Measurements from ENCODE around the gene TNNI3K.

DNA sequence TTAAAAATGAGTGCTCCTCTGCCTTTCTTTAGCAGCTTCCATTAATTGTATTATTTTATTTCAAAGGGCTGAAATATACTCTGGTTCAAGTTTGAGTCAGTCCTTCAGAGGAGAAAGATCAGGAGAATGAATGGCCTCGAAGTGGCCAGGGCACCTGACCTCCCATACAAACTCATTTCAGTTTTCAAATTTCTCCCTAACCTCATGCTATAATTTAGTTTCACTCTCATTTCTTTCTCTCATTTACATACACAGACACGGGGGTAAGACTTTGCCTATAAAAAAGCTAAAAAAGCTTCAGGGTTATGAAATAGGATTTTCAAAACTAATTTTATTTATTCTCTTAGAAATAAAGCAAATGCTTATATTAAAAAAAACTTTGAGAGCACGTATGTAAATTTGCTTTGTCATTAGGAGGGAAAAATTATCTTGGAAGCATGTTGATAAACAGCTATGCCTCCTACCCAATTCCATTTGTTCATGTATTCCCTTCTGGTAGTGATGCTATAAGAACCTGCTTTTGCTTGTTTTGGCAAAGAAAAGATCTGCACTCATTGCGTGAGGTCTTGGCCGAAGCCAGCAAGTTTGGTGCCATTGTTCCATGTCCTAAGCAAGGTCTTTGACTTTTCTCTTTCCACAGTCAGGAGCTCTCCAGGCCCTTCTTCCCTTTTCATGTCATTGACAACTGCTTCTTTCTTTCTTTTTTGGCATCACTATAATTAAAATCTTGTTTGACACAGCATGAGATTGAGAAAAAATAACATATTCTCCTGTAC is 357.6 kb downstream of the TNNI3K start:
- no peak for TF ChIP-seq ZNF274 (IDR thresholded peaks at IDR 0.05; ENCODE audit: insufficient read depth, insufficient read length)
- no peak for TF ChIP-seq CTCF (IDR thresholded peaks at IDR 0.05 in 2 of 3, conservative IDR thresholded peaks at IDR 0.05 in 1 of 3; ENCODE audit: control insufficient read depth in 2 of 3, extremely low read depth in 1 of 3, insufficient read depth in 1 of 3, low read depth in 3 of 3, low read length in 3 of 3)
- no peak for TF ChIP-seq SREBF2 (IDR thresholded peaks at IDR 0.05; ENCODE audit: low read length)
- TF ChIP-seq ZNF207 (IDR thresholded peaks at IDR 0.05; ENCODE audit: borderline replicate concordance): no peak
- TF ChIP-seq, protein P1, sequence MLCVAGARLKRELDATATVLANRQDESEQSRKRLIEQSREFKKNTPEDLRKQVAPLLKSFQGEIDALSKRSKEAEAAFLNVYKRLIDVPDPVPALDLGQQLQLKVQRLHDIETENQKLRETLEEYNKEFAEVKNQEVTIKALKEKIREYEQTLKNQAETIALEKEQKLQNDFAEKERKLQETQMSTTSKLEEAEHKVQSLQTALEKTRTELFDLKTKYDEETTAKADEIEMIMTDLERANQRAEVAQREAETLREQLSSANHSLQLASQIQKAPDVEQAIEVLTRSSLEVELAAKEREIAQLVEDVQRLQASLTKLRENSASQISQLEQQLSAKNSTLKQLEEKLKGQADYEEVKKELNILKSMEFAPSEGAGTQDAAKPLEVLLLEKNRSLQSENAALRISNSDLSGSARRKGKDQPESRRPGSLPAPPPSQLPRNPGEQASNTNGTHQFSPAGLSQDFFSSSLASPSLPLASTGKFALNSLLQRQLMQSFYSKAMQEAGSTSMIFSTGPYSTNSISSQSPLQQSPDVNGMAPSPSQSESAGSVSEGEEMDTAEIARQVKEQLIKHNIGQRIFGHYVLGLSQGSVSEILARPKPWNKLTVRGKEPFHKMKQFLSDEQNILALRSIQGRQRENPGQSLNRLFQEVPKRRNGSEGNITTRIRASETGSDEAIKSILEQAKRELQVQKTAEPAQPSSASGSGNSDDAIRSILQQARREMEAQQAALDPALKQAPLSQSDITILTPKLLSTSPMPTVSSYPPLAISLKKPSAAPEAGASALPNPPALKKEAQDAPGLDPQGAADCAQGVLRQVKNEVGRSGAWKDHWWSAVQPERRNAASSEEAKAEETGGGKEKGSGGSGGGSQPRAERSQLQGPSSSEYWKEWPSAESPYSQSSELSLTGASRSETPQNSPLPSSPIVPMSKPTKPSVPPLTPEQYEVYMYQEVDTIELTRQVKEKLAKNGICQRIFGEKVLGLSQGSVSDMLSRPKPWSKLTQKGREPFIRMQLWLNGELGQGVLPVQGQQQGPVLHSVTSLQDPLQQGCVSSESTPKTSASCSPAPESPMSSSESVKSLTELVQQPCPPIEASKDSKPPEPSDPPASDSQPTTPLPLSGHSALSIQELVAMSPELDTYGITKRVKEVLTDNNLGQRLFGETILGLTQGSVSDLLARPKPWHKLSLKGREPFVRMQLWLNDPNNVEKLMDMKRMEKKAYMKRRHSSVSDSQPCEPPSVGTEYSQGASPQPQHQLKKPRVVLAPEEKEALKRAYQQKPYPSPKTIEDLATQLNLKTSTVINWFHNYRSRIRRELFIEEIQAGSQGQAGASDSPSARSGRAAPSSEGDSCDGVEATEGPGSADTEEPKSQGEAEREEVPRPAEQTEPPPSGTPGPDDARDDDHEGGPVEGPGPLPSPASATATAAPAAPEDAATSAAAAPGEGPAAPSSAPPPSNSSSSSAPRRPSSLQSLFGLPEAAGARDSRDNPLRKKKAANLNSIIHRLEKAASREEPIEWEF (IDR thresholded peaks at IDR 0.05; ENCODE audit: insufficient replicate concordance, low read depth, low read length): no peak
- TF ChIP-seq RELA (IDR thresholded peaks at IDR 0.05; ENCODE audit: borderline replicate concordance, partially characterized antibody): no peak
- TF ChIP-seq, protein P2, sequence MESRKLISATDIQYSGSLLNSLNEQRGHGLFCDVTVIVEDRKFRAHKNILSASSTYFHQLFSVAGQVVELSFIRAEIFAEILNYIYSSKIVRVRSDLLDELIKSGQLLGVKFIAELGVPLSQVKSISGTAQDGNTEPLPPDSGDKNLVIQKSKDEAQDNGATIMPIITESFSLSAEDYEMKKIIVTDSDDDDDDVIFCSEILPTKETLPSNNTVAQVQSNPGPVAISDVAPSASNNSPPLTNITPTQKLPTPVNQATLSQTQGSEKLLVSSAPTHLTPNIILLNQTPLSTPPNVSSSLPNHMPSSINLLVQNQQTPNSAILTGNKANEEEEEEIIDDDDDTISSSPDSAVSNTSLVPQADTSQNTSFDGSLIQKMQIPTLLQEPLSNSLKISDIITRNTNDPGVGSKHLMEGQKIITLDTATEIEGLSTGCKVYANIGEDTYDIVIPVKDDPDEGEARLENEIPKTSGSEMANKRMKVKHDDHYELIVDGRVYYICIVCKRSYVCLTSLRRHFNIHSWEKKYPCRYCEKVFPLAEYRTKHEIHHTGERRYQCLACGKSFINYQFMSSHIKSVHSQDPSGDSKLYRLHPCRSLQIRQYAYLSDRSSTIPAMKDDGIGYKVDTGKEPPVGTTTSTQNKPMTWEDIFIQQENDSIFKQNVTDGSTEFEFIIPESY (IDR thresholded peaks at IDR 0.05): no peak
- TF ChIP-seq POLR2A (IDR thresholded peaks at IDR 0.05; ENCODE audit: low read depth, low read length): no peak

Data from GM12878 (cell line).